GM23338 (cell line): ENCODE results near the gene PHLDB2. TPM values are rescaled to one million over a fixed set of nuclear protein-coding genes. Genes with fewer than 3 reads are reported as not detected.

ENCODE experiments used
- ATAC-seq: fragments of 200-7000 bp; cut with Tn5 transposase; 3 replicates; pipeline ENCODE4 v1.9.1; 2020
- DNase-seq: peaks from one replicate; pipeline ENCODE4 v3.0.0-alpha.2; 2015; ENCODE audit warnings: low spot score
- H2AFZ ChIP-seq: fragments of 200-600 bp; sonication (generic); 2 replicates; pipeline ENCODE4 v1.8.0; 2016; ENCODE audit warnings: antibody characterized with exemption, mild to moderate bottlenecking, moderate library complexity
- H3F3A ChIP-seq: fragments of 200-600 bp; sonication (generic); replicated peaks from 2 replicates; pipeline ENCODE4 v1.8.0; 2017; ENCODE audit warnings: antibody characterized with exemption, mixed run types, low read depth
- H3K27ac ChIP-seq: fragments of 200-600 bp; sonication (generic); 2 replicates; pipeline ENCODE4 v1.6.1; 2016; ENCODE audit warnings: low read depth
- H3K27me3 ChIP-seq: fragments of 200-600 bp; sonication (generic); 2 replicates; pipeline ENCODE4 v1.8.0; 2016; ENCODE audit warnings: mild to moderate bottlenecking, mixed run types, moderate library complexity; ENCODE audit not compliant: insufficient read depth
- H3K36me3 ChIP-seq: fragments of 200-600 bp; sonication (generic); 2 replicates; pipeline ENCODE4 v1.8.0; 2016; ENCODE audit warnings: mild to moderate bottlenecking; ENCODE audit not compliant: insufficient read depth
- H3K4me1 ChIP-seq: fragments of 200-600 bp; sonication (generic); 2 replicates; pipeline ENCODE4 v1.8.0; 2016; ENCODE audit warnings: mild to moderate bottlenecking, moderate library complexity; ENCODE audit not compliant: insufficient read depth
- H3K4me2 ChIP-seq: fragments of 200-600 bp; sonication (generic); 2 replicates; pipeline ENCODE4 v1.7.1; 2017; ENCODE audit warnings: mixed run types
- H3K4me3 ChIP-seq: fragments of 200-600 bp; sonication (generic); 2 replicates; pipeline ENCODE4 v1.6.1; 2016; ENCODE audit warnings: mixed run types
- H3K79me2 ChIP-seq: fragments of 200-600 bp; sonication (generic); replicated peaks from 2 replicates; pipeline ENCODE4 v1.8.0; 2017; ENCODE audit warnings: mild to moderate bottlenecking; ENCODE audit not compliant: insufficient read depth
- H3K9me2 ChIP-seq: fragments of 200-600 bp; sonication (generic); 2 replicates; pipeline ENCODE4 v1.8.0; 2017; ENCODE audit not compliant: insufficient read depth
- H4K20me1 ChIP-seq: fragments of 200-600 bp; sonication (generic); replicated peaks from 2 replicates; pipeline ENCODE4 v1.8.0; 2017; ENCODE audit warnings: mild to moderate bottlenecking; ENCODE audit not compliant: insufficient read depth
- H3K27ac Mint-ChIP-seq: 2 replicates; pipeline ENCODE4 v1.8.0; 2020; ENCODE audit warnings: inconsistent platforms, mild to moderate bottlenecking, moderate library complexity, mixed read lengths
- H3K27me3 Mint-ChIP-seq: 3 replicates; pipeline ENCODE4 v1.8.0; 2022; ENCODE audit warnings: low read depth, mild to moderate bottlenecking, moderate library complexity, mixed read lengths, inconsistent platforms; ENCODE audit not compliant: insufficient read depth, poor library complexity
- H3K36me3 Mint-ChIP-seq: 3 replicates; pipeline ENCODE4 v1.8.0; 2021; ENCODE audit warnings: low read depth, mild to moderate bottlenecking, inconsistent platforms, moderate library complexity, mixed read lengths
- H3K4me1 Mint-ChIP-seq: 3 replicates; pipeline ENCODE4 v1.8.0; 2020; ENCODE audit warnings: mild to moderate bottlenecking, inconsistent platforms, mixed read lengths
- H3K4me3 Mint-ChIP-seq: 3 replicates; pipeline ENCODE4 v1.8.0; 2021; ENCODE audit warnings: moderate library complexity, mild to moderate bottlenecking, inconsistent platforms, mixed read lengths
- H3K9me3 Mint-ChIP-seq: 3 replicates; pipeline ENCODE4 v1.8.0; 2020; ENCODE audit warnings: moderate library complexity, mild to moderate bottlenecking, inconsistent platforms, mixed read lengths
- CREB1 ChIP-seq: fragments of 250-450 bp; sonication (Bioruptor Pico); IDR thresholded peaks from 2 replicates; pipeline ENCODE4 v1.5.0; 2020; ENCODE audit warnings: low read depth, mild to moderate bottlenecking, moderate library complexity
- EZH2 ChIP-seq: fragments of 200-600 bp; sonication (generic); IDR thresholded peaks from one replicate; pipeline ENCODE4 v1.8.0; 2017; ENCODE audit warnings: antibody characterized with exemption, mild to moderate bottlenecking, low read depth; ENCODE audit not compliant: unreplicated experiment
- EZH2phosphoT487 ChIP-seq: fragments of 200-600 bp; sonication (generic); IDR thresholded peaks from one replicate; pipeline ENCODE4 v1.8.1; 2018; ENCODE audit warnings: antibody characterized with exemption; ENCODE audit not compliant: unreplicated experiment
- JUNB ChIP-seq: IDR thresholded peaks from one replicate; pipeline ENCODE4 v1.6.1; 2016; ENCODE audit warnings: antibody characterized with exemption; ENCODE audit not compliant: unreplicated experiment
- NANOG ChIP-seq: IDR thresholded peaks from 2 replicates; pipeline ENCODE4 v1.6.1; 2016; ENCODE audit warnings: antibody characterized with exemption, borderline replicate concordance
- STAT1 ChIP-seq: IDR thresholded peaks from one replicate; pipeline ENCODE4 v1.6.1; 2016; ENCODE audit warnings: antibody characterized with exemption; ENCODE audit not compliant: unreplicated experiment
- ZNF114 ChIP-seq: fragments of 250-450 bp; sonication (Bioruptor Pico); IDR thresholded peaks from 2 replicates; pipeline ENCODE4 v1.5.0; 2020; ENCODE audit warnings: mild to moderate bottlenecking, moderate library complexity
- ZNF331 ChIP-seq: fragments of 250-450 bp; sonication (Bioruptor Pico); IDR thresholded peaks from 2 replicates; pipeline ENCODE4 v1.5.0; 2020; ENCODE audit warnings: low read depth, mild to moderate bottlenecking, moderate library complexity
- polyA plus RNA-seq: library from polyadenylated mRNA; unstranded; fragments of >200 nt; fragmentation: Nextera tagmentation; extraction: Ambion mirVana; gene quantifications from 2 replicates; pipeline ENCODE4 v1.2.1, GENCODE V29; 2016
- total RNA-seq: library from RNA; depleted of rRNA; stranded (reverse); fragments of >200 nt; shearing (Covaris generic); gene quantifications from 2 replicates; pipeline ENCODE4 v1.2.3, GENCODE V29; 2014
- TF ChIP-seq, protein P1 (sequence below): IDR thresholded peaks from 2 replicates; pipeline ENCODE4 v1.6.1; 2016; ENCODE audit warnings: antibody characterized with exemption
- TF ChIP-seq, protein P2 (sequence below), 2 experiments: fragments of 200-600 bp in 1 of 2; sonication (generic) in 1 of 2; conservative IDR thresholded peaks; 2 replicates each; pipeline versions ENCODE4 v1.5.1 to v1.6.1; 2016 to 2017; ENCODE audit warnings: antibody characterized with exemption in 2 of 2, low read depth in 2 of 2, mild to moderate bottlenecking in 2 of 2, moderate library complexity in 1 of 2

Gene PHLDB2
- total and polyA plus RNA-seq, 2 experiments from 2014 or later, result 19.5 to 33.7 TPM

DNA sequence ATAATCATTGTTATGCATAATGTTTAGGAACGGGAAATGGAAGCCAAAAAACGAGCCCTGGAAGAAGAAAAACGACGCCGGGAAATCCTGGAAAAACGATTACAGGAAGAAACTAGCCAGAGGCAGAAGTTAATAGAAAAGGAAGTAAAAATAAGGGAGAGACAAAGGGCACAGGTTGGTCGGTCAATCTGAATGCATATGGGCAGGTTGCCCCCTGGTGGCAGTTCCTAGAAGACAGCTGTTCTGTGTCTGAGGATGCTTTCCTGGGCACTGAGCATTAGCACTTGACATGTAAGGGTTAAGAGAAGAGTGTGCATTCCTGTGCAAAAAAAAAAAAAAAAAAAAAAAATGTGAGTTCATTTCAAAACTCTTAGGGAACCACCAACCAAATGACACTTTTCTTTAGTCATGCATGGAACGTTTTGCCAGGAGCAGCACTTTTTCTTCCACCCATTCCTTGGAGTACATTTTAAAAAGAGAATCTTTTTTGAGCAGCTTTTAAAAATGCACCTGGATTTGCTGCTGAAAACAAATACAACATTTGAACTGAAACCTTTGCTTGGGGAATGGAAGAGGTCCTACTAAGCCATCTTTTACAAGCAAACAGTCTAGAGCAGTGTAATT lies 108.7 kb downstream of the PHLDB2 start:
- no peak overlapping the region for H3K27ac Mint-ChIP-seq
- Histone ChIP-seq H2AFZ (no peak overlapping the region), H3K4me1 (peaks cover 7% of the 10 kb centered on the region), H3K27me3 (no peaks in the 10 kb centered on the region), H3K4me3 (no peak overlapping the region), H3K36me3 (no peaks in the 10 kb centered on the region), H3F3A (no peaks in the 10 kb centered on the region), H3K9me2 (no peaks in the 10 kb centered on the region), H3K27ac (no peak overlapping the region), H4K20me1 (no peaks in the 10 kb centered on the region), H3K79me2 (no peaks in the 10 kb centered on the region), H3K4me2 (no peak overlapping the region)
- no peaks in the 10 kb centered on the region for H3K9me3 Mint-ChIP-seq
- H3K4me3 Mint-ChIP-seq, result no peak overlapping the region
- peaks cover 4% of the 10 kb centered on the region; the same call in 1 of the 3 replicates for H3K36me3 Mint-ChIP-seq
- peak; percentile 96 for ATAC-seq
- peaks cover 8% of the 10 kb centered on the region for H3K4me1 Mint-ChIP-seq
- peak; percentile 95 for DNase-seq
- TF ChIP-seq, protein P1, sequence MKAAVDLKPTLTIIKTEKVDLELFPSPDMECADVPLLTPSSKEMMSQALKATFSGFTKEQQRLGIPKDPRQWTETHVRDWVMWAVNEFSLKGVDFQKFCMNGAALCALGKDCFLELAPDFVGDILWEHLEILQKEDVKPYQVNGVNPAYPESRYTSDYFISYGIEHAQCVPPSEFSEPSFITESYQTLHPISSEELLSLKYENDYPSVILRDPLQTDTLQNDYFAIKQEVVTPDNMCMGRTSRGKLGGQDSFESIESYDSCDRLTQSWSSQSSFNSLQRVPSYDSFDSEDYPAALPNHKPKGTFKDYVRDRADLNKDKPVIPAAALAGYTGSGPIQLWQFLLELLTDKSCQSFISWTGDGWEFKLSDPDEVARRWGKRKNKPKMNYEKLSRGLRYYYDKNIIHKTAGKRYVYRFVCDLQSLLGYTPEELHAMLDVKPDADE, result no peak
- TF ChIP-seq, protein P2, sequence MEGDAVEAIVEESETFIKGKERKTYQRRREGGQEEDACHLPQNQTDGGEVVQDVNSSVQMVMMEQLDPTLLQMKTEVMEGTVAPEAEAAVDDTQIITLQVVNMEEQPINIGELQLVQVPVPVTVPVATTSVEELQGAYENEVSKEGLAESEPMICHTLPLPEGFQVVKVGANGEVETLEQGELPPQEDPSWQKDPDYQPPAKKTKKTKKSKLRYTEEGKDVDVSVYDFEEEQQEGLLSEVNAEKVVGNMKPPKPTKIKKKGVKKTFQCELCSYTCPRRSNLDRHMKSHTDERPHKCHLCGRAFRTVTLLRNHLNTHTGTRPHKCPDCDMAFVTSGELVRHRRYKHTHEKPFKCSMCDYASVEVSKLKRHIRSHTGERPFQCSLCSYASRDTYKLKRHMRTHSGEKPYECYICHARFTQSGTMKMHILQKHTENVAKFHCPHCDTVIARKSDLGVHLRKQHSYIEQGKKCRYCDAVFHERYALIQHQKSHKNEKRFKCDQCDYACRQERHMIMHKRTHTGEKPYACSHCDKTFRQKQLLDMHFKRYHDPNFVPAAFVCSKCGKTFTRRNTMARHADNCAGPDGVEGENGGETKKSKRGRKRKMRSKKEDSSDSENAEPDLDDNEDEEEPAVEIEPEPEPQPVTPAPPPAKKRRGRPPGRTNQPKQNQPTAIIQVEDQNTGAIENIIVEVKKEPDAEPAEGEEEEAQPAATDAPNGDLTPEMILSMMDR (conservative IDR thresholded peaks at IDR 0.05; ENCODE audit: low read depth in 2 of 2), result peak; percentile 91 to 97
- peaks cover 2% of the 10 kb centered on the region for H3K27me3 Mint-ChIP-seq

DNA sequence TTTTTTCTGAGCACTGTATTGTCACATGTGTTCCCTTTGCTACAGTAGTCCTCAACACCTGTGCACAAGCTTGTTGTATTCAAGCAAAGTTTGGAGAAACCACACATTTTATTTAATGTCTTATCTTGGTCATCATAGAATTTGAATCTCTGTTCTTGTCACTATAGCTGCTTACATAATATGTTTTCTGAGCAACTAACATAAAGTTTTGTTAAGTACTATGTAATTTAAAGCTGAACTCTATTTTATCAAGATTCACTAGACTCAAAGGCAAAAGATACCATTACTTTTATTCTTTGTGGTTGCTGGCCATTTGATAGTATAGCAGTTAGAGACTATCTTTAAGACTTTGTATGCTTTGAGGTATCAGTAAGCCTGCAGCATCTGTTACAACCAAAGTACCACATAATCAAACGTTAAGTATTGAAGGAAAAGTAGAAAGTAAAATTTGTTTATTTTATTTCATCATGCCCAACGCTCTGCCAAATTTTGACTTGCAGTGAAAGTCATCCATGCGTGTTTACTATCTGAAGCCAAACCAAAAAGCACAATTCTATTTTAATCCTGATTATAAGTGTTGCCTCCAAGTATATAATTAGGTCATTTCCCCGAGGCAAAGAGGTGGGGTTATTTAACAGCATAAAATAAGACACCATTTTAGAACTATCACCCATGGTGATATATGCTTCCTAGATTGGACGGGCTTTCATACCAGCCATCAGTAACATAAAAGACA lies 109.4 kb downstream of the PHLDB2 start:
- no peak for ATAC-seq
- Mint-ChIP-seq H3K9me3 (no peaks in the 10 kb centered on the region), H3K36me3 (peaks cover 4% of the 10 kb centered on the region; the same call in 1 of the 3 replicates)

DNA sequence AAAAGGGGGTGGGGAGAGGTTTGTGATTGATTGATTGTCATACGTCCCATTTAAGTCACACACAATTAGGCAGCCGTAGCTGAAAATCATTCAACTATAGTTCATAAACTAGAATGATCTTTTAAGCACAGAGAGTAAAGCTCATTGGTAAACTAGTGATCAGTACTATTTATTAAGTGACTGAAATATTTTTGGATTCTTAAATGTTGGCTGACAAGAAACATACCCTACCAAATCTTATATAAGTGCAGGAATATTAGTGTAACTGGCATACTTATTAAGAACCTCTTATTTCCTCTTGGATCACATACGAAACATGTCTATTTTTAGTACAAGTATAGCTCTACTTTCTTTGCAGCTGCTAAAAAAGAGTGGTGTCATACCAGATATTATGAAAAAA lies 111.3 kb downstream of the PHLDB2 start:
- Histone ChIP-seq H3K4me2 (no peak overlapping the region), H3F3A (no peaks in the 10 kb centered on the region), H3K36me3 (no peaks in the 10 kb centered on the region), H3K27me3 (no peaks in the 10 kb centered on the region), H3K79me2 (no peaks in the 10 kb centered on the region), H3K4me3 (no peak overlapping the region), H4K20me1 (no peaks in the 10 kb centered on the region), H3K4me1 (peaks cover 7% of the 10 kb centered on the region), H2AFZ (no peak overlapping the region), H3K9me2 (no peaks in the 10 kb centered on the region), H3K27ac (no peak overlapping the region)
- peaks cover 2% of the 10 kb centered on the region for H3K27me3 Mint-ChIP-seq
- H3K27ac Mint-ChIP-seq, result no peak overlapping the region
- ATAC-seq, result no peak
- TF ChIP-seq, protein P1, result no peak
- TF ChIP-seq NANOG (no peak), EZH2phosphoT487 (no peak), CREB1 (CRISPR knock-in tag) (no peak), ZNF114 (no peak), STAT1 (no peak), JUNB (no peak), ZNF331 (CRISPR knock-in tag) (no peak), EZH2 (no peak)
- TF ChIP-seq, protein P2 (conservative IDR thresholded peaks at IDR 0.05; ENCODE audit: low read depth in 2 of 2), result no peak
- no peak overlapping the region for H3K4me3 Mint-ChIP-seq
- peaks cover 8% of the 10 kb centered on the region for H3K4me1 Mint-ChIP-seq
- H3K36me3 Mint-ChIP-seq, result peaks cover 4% of the 10 kb centered on the region; the same call in 1 of the 3 replicates
- no peak for DNase-seq
- H3K9me3 Mint-ChIP-seq, result no peaks in the 10 kb centered on the region

More for the DNA sequence above, 109.4 kb downstream of the PHLDB2 start:
- H3K4me3 ChIP-seq, result no peak overlapping the region
- DNase-seq, result no peak
- peaks cover 7% of the 10 kb centered on the region for H3K4me1 ChIP-seq
- no peak overlapping the region for H3K4me3 Mint-ChIP-seq
- H4K20me1 ChIP-seq, result no peaks in the 10 kb centered on the region
- no peaks in the 10 kb centered on the region for H3K36me3 ChIP-seq
- no peaks in the 10 kb centered on the region for H3K27me3 ChIP-seq
- no peak overlapping the region for H3K27ac ChIP-seq
- H3K9me2 ChIP-seq, result no peaks in the 10 kb centered on the region
- peaks cover 8% of the 10 kb centered on the region for H3K4me1 Mint-ChIP-seq
- H3K79me2 ChIP-seq, result no peaks in the 10 kb centered on the region
- no peaks in the 10 kb centered on the region for H3F3A ChIP-seq
- no peak for TF ChIP-seq JUNB
- H2AFZ ChIP-seq, result no peak overlapping the region
- H3K27me3 Mint-ChIP-seq, result peaks cover 2% of the 10 kb centered on the region
- no peak overlapping the region for H3K4me2 ChIP-seq
- H3K27ac Mint-ChIP-seq, result no peak overlapping the region
